ENCODE data around the gene HCCS.
"Not testable (repeated sequence)": the region's sequence is repeated elsewhere in the genome, so short reads cannot be mapped to it uniquely, and the experiment has no call there.

HCCS gene

GRCh38 chrX:11123087-11123486 is 12.0 kb downstream of the HCCS start:
- not testable (repeated sequence) for DNase-seq (ENCODE audit: low read depth)

GRCh38 chrX:11124112-11124511 is 13.0 kb downstream of the HCCS start:
- no peak for DNase-seq (ENCODE audit: low read depth)

- DNase-seq (ENCODE audit: low read depth): no peak
Observed at GRCh38 chrX:11125060-11125459, 13.9 kb downstream of the HCCS start.

GRCh38 chrX:11129534-11130105 is 18.5 kb downstream of the HCCS start:
- no peak for DNase-seq (ENCODE audit: low read depth)

GRCh38 chrX:11130136-11130535 is 19.0 kb downstream of the HCCS start:
- DNase-seq (ENCODE audit: low read depth): no peak

GRCh38 chrX:11131146-11131545 is 20.0 kb downstream of the HCCS start:
- no peak for DNase-seq (ENCODE audit: low read depth)

- DNase-seq (ENCODE audit: low read depth): no peak
Observed at GRCh38 chrX:11135564-11136185, 24.5 kb downstream of the HCCS start.

- no peak for DNase-seq (ENCODE audit: low read depth)
Observed at GRCh38 chrX:11137543-11138139, 26.5 kb downstream of the HCCS start.

GRCh38 chrX:11138498-11139390 is 27.6 kb downstream of the HCCS start:
- no peak for DNase-seq (ENCODE audit: low read depth)

GRCh38 chrX:11143931-11144678 is 33.0 kb downstream of the HCCS start:
- peak; percentile 15 for DNase-seq (ENCODE audit: low read depth)

GRCh38 chrX:11146411-11146810 is 35.3 kb downstream of the HCCS start:
- DNase-seq (ENCODE audit: low read depth): no peak

GRCh38 chrX:11148401-11148800 is 37.3 kb downstream of the HCCS start:
- DNase-seq (ENCODE audit: low read depth): no peak

- DNase-seq (ENCODE audit: low read depth): no peak
Observed at GRCh38 chrX:11151799-11152559, 40.8 kb downstream of the HCCS start.

GRCh38 chrX:11159149-11159548 is 48.0 kb downstream of the HCCS start:
- DNase-seq (ENCODE audit: low read depth): no peak

GRCh38 chrX:11164433-11164832 is 53.3 kb downstream of the HCCS start:
- DNase-seq (ENCODE audit: low read depth): no peak

- DNase-seq (ENCODE audit: low read depth): no peak
Observed at GRCh38 chrX:11171956-11172355, 60.8 kb downstream of the HCCS start.

- no peak for DNase-seq (ENCODE audit: low read depth)
Observed at GRCh38 chrX:11172415-11172814, 61.3 kb downstream of the HCCS start.
